Ascending aorta (tissue), 2 donors: ENCODE measurements around the gene ALDOA. TPM values are rescaled to one million over a fixed set of nuclear protein-coding genes. Genes with fewer than 3 reads are reported as not detected.

Source experiments
- DNase-seq, 2 donors: peaks; one replicate each; pipeline ENCODE4 v3.0.0-alpha.2; 2019; ENCODE audit warnings: low spot score in 2 of 2
- H3K27ac ChIP-seq, 2 donors: fragments of 200-600 bp; sonication (generic); one replicate each; pipeline ENCODE4 v1.5.1; 2016 to 2017; ENCODE audit warnings: mild to moderate bottlenecking in 1 of 2
- H3K27me3 ChIP-seq: fragments of 200-600 bp; sonication (generic); one replicate; pipeline ENCODE4 v1.5.1; 2017
- H3K36me3 ChIP-seq, 2 donors: fragments of 200-600 bp; sonication (generic); one replicate each; pipeline ENCODE4 v1.5.1; 2016
- H3K4me1 ChIP-seq, 2 donors: fragments of 200-600 bp; sonication (generic); one replicate each; pipeline ENCODE4 v1.5.1; 2016 to 2017; ENCODE audit warnings: mild to moderate bottlenecking in 1 of 2
- H3K4me3 ChIP-seq, 2 donors: fragments of 200-600 bp; sonication (generic); one replicate each; pipeline ENCODE4 v1.5.1; 2016 to 2017; ENCODE audit warnings: mild to moderate bottlenecking in 1 of 2
- H3K9me3 ChIP-seq, 2 donors: fragments of 200-600 bp; sonication (generic); one replicate each; pipeline ENCODE4 v1.5.1; 2016
- intact Hi-C: fragments of 100-400 bp; cut with DNase I; formaldehyde crosslinking; loops from one replicate; pipeline ENCODE4 v1.15.1; 2023
- total RNA-seq: library from RNA; depleted of rRNA; stranded (reverse); fragments of >200 nt; gene quantifications from one replicate; pipeline ENCODE4 v1.1.0, GENCODE V29; 2016
- TF ChIP-seq, protein P1 (sequence below), 3 experiments: fragments of 200-600 bp in 2 of 3; fragments of 450-650 bp in 1 of 3; sonication (generic) in 2 of 3; IDR thresholded peaks; one replicate each; pipeline ENCODE4 v1.5.1; 2016 to 2019; ENCODE audit warnings: antibody characterized with exemption in 3 of 3, mild to moderate bottlenecking in 1 of 3, moderate library complexity in 1 of 3

The ALDOA gene
- total RNA-seq, 1 donor from 2014 or later = 1,202 TPM

DNA sequence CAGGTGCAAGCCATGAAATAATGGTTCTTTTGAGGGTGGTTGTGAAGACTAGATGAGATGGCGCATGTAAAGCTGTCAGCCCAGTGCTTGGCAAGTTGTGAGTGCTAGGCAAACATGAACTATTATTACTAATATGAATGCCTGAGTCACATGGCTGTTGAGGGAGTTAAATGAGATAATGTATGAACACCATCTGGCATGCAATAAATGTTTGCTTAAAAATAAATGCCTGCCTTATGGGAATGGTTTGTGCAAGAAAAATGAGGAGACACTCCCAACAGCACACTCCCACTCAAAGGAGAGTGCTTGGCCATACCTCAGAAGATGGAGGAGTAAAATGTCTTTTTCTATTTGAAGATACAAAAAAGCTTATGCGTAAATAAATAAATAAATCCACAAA, 53.9 kb downstream of the ALDOA start:
- H3K9me3 ChIP-seq = no peaks in the 10 kb centered on the region
- TF ChIP-seq, protein P1, sequence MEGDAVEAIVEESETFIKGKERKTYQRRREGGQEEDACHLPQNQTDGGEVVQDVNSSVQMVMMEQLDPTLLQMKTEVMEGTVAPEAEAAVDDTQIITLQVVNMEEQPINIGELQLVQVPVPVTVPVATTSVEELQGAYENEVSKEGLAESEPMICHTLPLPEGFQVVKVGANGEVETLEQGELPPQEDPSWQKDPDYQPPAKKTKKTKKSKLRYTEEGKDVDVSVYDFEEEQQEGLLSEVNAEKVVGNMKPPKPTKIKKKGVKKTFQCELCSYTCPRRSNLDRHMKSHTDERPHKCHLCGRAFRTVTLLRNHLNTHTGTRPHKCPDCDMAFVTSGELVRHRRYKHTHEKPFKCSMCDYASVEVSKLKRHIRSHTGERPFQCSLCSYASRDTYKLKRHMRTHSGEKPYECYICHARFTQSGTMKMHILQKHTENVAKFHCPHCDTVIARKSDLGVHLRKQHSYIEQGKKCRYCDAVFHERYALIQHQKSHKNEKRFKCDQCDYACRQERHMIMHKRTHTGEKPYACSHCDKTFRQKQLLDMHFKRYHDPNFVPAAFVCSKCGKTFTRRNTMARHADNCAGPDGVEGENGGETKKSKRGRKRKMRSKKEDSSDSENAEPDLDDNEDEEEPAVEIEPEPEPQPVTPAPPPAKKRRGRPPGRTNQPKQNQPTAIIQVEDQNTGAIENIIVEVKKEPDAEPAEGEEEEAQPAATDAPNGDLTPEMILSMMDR (IDR thresholded peaks at IDR 0.05) = no peak
- H3K4me3 ChIP-seq = no peak overlapping the region
- H3K36me3 ChIP-seq = peaks cover 46 to 51% of the 10 kb centered on the region in 2 donors
- intact Hi-C loops = no loop called here
- H3K27me3 ChIP-seq = no peaks in the 10 kb centered on the region
- no peak overlapping the region for H3K27ac ChIP-seq
- H3K4me1 ChIP-seq = peaks cover 0 to 9% of the 10 kb centered on the region in 2 donors
- DNase-seq = no peak

Other genes with a start within 250 kb of the ALDOA start
- gene PAGR1, start 249.6 kb upstream of the ALDOA start, total RNA-seq = 54.3 TPM
- 244 TPM for gene MVP, start 245.3 kb upstream of the ALDOA start, total RNA-seq
- 174 TPM for gene CDIPT, start 202.5 kb upstream of the ALDOA start, total RNA-seq
- gene SEZ6L2, start 166.2 kb upstream of the ALDOA start, total RNA-seq = 0.21 TPM
- not detected for gene ASPHD1, start 165.3 kb upstream of the ALDOA start, total RNA-seq
- 302 TPM for gene KCTD13, start 139.5 kb upstream of the ALDOA start, total RNA-seq
- gene TMEM219, start 103.7 kb upstream of the ALDOA start, total RNA-seq = 49.2 TPM
- gene TAOK2, start 91.9 kb upstream of the ALDOA start, total RNA-seq = 101 TPM
- 2.0 TPM for gene HIRIP3, start 70.1 kb upstream of the ALDOA start, total RNA-seq
- 44.1 TPM for gene INO80E, start 69.5 kb upstream of the ALDOA start, total RNA-seq
- not detected for gene DOC2A, start 54.7 kb upstream of the ALDOA start, total RNA-seq
- not detected for gene C16orf92, start 42.6 kb upstream of the ALDOA start, total RNA-seq
- gene TLCD3B, start 34.5 kb upstream of the ALDOA start, total RNA-seq = not detected
- gene PPP4C, start 10.2 kb downstream of the ALDOA start, total RNA-seq = 50.7 TPM
- 0.75 TPM for gene TBX6, start 26.2 kb downstream of the ALDOA start, total RNA-seq
- gene YPEL3, start 30.5 kb downstream of the ALDOA start, total RNA-seq = 98.6 TPM
- 0.53 TPM for gene GDPD3, start 47.8 kb downstream of the ALDOA start, total RNA-seq
- 115 TPM for gene MAPK3, start 57.5 kb downstream of the ALDOA start, total RNA-seq
- 69.4 TPM for gene CORO1A, start 117.8 kb downstream of the ALDOA start, total RNA-seq
- gene BOLA2B, start 127.9 kb downstream of the ALDOA start, total RNA-seq = 643 TPM
- 44.6 TPM for gene SLX1A, start 128.1 kb downstream of the ALDOA start, total RNA-seq
- 14.8 TPM for gene SULT1A3, start 133.5 kb downstream of the ALDOA start, total RNA-seq
- 1.3 TPM for gene NPIPB13, start 182.7 kb downstream of the ALDOA start, total RNA-seq